Prostate gland (tissue), 2 donors: ENCODE results near the gene PHOX2B.

Experiments used
- CTCF ChIP-seq, 4 experiments: fragments of 200-600 bp in 2 of 4; fragments of 450-650 bp in 2 of 4; sonication (generic) in 2 of 4; IDR thresholded peaks; 1 replicate in 3 of 4; 2 replicates in 1 of 4; pipeline ENCODE4 v1.5.1; 2016 to 2019; ENCODE audit warnings: antibody characterized with exemption in 4 of 4, mild to moderate bottlenecking in 2 of 4, moderate library complexity in 2 of 4
- POLR2A ChIP-seq: fragments of 450-650 bp; IDR thresholded peaks from one replicate; pipeline ENCODE4 v1.6.1; 2016; ENCODE audit warnings: antibody characterized with exemption, mild to moderate bottlenecking

GRCh38 chr4:41748074-41748570 lies 403 bp downstream of the PHOX2B start:
- TF ChIP-seq CTCF (IDR thresholded peaks at IDR 0.05) (no peak), POLR2A (no peak)
